Ecto neural progenitor cell (in vitro differentiated cells): ENCODE measurements around the gene CCDC68.

Experiments used
- DNase-seq: peaks from one replicate; pipeline ENCODE4 v3.0.0-alpha.2; 2018; ENCODE audit warnings: low spot score

CCDC68 gene

GRCh38 chr18:54960197-54960596, 936 bp upstream of the CCDC68 start:
- no peak for DNase-seq

GRCh38 chr18:54957996-54958395, 1.3 kb downstream of the CCDC68 start:
- no peak for DNase-seq

GRCh38 chr18:54957296-54957832, 1.9 kb downstream of the CCDC68 start:
- no peak for DNase-seq

GRCh38 chr18:54956506-54956905, 2.8 kb downstream of the CCDC68 start:
- DNase-seq: no peak

- no peak for DNase-seq
Observed at GRCh38 chr18:54952026-54952425, 7.2 kb downstream of the CCDC68 start.

- no peak for DNase-seq
Observed at GRCh38 chr18:54950221-54950620, 9.0 kb downstream of the CCDC68 start.

GRCh38 chr18:54949588-54949987, 9.7 kb downstream of the CCDC68 start:
- DNase-seq: no peak

GRCh38 chr18:54948350-54948837, 10.9 kb downstream of the CCDC68 start:
- no peak for DNase-seq

- DNase-seq: no peak
Observed at GRCh38 chr18:54947091-54947490, 12.2 kb downstream of the CCDC68 start.

GRCh38 chr18:54946149-54946581, 13.1 kb downstream of the CCDC68 start:
- DNase-seq: no peak

GRCh38 chr18:54945576-54946125, 13.6 kb downstream of the CCDC68 start:
- no peak for DNase-seq

GRCh38 chr18:54942569-54942968, 16.7 kb downstream of the CCDC68 start:
- DNase-seq: no peak

- DNase-seq: no peak
Observed at GRCh38 chr18:54942144-54942543, 17.1 kb downstream of the CCDC68 start.

GRCh38 chr18:54939361-54939917, 19.8 kb downstream of the CCDC68 start:
- no peak for DNase-seq

- no peak for DNase-seq
Observed at GRCh38 chr18:54938506-54938905, 20.8 kb downstream of the CCDC68 start.

GRCh38 chr18:54932472-54932871, 26.8 kb downstream of the CCDC68 start:
- DNase-seq: no peak

- no peak for DNase-seq
Observed at GRCh38 chr18:54931152-54931551, 28.1 kb downstream of the CCDC68 start.

GRCh38 chr18:54928236-54928635, 31.0 kb downstream of the CCDC68 start:
- DNase-seq: no peak

- no peak for DNase-seq
Observed at GRCh38 chr18:54926593-54927325, 32.5 kb downstream of the CCDC68 start.

GRCh38 chr18:54924948-54925347, 34.3 kb downstream of the CCDC68 start:
- DNase-seq: no peak

- no peak for DNase-seq
Observed at GRCh38 chr18:54923339-54923956, 35.8 kb downstream of the CCDC68 start.

GRCh38 chr18:54919412-54919811, 39.8 kb downstream of the CCDC68 start:
- no peak for DNase-seq

- no peak for DNase-seq
Observed at GRCh38 chr18:54918060-54918459, 41.2 kb downstream of the CCDC68 start.
